CD14-positive monocyte (primary cell): ENCODE measurements around the gene KIRREL3. TPM values are rescaled to one million over a fixed set of nuclear protein-coding genes. Genes with fewer than 3 reads are reported as not detected.

ENCODE experiments used
- DNase-seq, 3 donors: peaks; one replicate each; pipeline ENCODE4 v3.0.0-alpha.2; 2011 to 2022
- H2AFZ ChIP-seq: 2 replicates; pipeline ENCODE4 v1.6.0; 2012; ENCODE audit warnings: mild to moderate bottlenecking, low read depth, low read length, inconsistent platforms; ENCODE audit not compliant: insufficient read depth, poor library complexity, severe bottlenecking
- H3K27ac ChIP-seq, 2 donors: 1 replicate in 1 of 2; 2 replicates in 1 of 2; pipeline ENCODE4 v1.5.1; 2012 to 2013; ENCODE audit warnings: low read length in 2 of 2, control low read depth in 1 of 2, inconsistent platforms in 1 of 2, low read depth in 1 of 2, mild to moderate bottlenecking in 1 of 2
- H3K27me3 ChIP-seq, 2 donors: one replicate each; pipeline versions ENCODE4 v1.6.0 to v1.6.1; 2011 to 2013; ENCODE audit warnings: low read length in 2 of 2; ENCODE audit not compliant: control insufficient read depth in 2 of 2, insufficient read depth in 2 of 2
- H3K36me3 ChIP-seq, 2 donors: replicated peaks in 1 of 2; 1 replicate in 1 of 2; 2 replicates in 1 of 2; pipeline versions ENCODE4 v1.5.1 to v1.6.1; 2012 to 2013; ENCODE audit warnings: low read length in 2 of 2, control low read depth in 1 of 2, inconsistent platforms in 1 of 2, mild to moderate bottlenecking in 1 of 2; ENCODE audit not compliant: insufficient read depth in 2 of 2, control insufficient read depth in 1 of 2
- H3K4me1 ChIP-seq, 2 donors: 1 replicate in 1 of 2; 2 replicates in 1 of 2; pipeline versions ENCODE4 v1.5.1 to v1.6.1; 2012 to 2013; ENCODE audit warnings: low read length in 2 of 2, control low read depth in 1 of 2, inconsistent platforms in 1 of 2, mild to moderate bottlenecking in 1 of 2, moderate library complexity in 1 of 2; ENCODE audit not compliant: insufficient read depth in 2 of 2, control insufficient read depth in 1 of 2
- H3K4me2 ChIP-seq: replicated peaks from 2 replicates; pipeline ENCODE3; 2012; ENCODE audit warnings: low read length, moderate library complexity, mild to moderate bottlenecking; ENCODE audit not compliant: poor library complexity, severe bottlenecking; ENCODE audit errors: extremely low read depth
- H3K4me3 ChIP-seq, 3 experiments: fragments of 200-600 bp in 1 of 3; sonication (generic) in 1 of 3; replicated peaks in 1 of 3; 1 replicate in 2 of 3; 2 replicates in 1 of 3; pipeline ENCODE4 v1.5.1; 2011 to 2013; ENCODE audit warnings: low read length in 3 of 3, mild to moderate bottlenecking in 3 of 3, control low read depth in 2 of 3, low read depth in 2 of 3, inconsistent platforms in 1 of 3, moderate library complexity in 1 of 3
- H3K79me2 ChIP-seq: 2 replicates; pipeline ENCODE4 v1.6.0; 2012; ENCODE audit warnings: mild to moderate bottlenecking, control low read depth, inconsistent platforms, low read length, moderate library complexity; ENCODE audit not compliant: insufficient read depth
- H3K9ac ChIP-seq: 2 replicates; pipeline ENCODE4 v1.6.0; 2017; ENCODE audit warnings: low read length, mild to moderate bottlenecking; ENCODE audit not compliant: insufficient read depth, poor library complexity, severe bottlenecking
- H3K9me3 ChIP-seq, 2 donors: replicated peaks in 1 of 2; 1 replicate in 1 of 2; 2 replicates in 1 of 2; pipeline versions ENCODE4 v1.5.1 to v1.6.1; 2012 to 2013; ENCODE audit warnings: low read length in 2 of 2, control low read depth in 1 of 2; ENCODE audit not compliant: control insufficient read depth in 1 of 2, insufficient read depth in 1 of 2
- H4K20me1 ChIP-seq: 2 replicates; pipeline ENCODE4 v1.6.0; 2012; ENCODE audit warnings: mild to moderate bottlenecking, low read length, control low read depth, moderate library complexity; ENCODE audit not compliant: insufficient read depth
- H3K27ac Mint-ChIP-seq, 7 donors: one replicate each; pipeline ENCODE4 v1.8.0; 2020; ENCODE audit warnings: mild to moderate bottlenecking in 7 of 7, mixed read lengths in 7 of 7, moderate library complexity in 6 of 7, inconsistent platforms in 2 of 7
- H3K27me3 Mint-ChIP-seq, 3 donors: one replicate each; pipeline ENCODE4 v1.8.0; 2021 to 2022; ENCODE audit warnings: low read depth in 3 of 3, mild to moderate bottlenecking in 3 of 3, mixed read lengths in 3 of 3, moderate library complexity in 3 of 3, inconsistent platforms in 1 of 3
- H3K36me3 Mint-ChIP-seq, 2 donors: one replicate each; pipeline ENCODE4 v1.8.0; 2020; ENCODE audit warnings: mixed read lengths in 2 of 2, inconsistent platforms in 1 of 2, mild to moderate bottlenecking in 1 of 2
- H3K4me1 Mint-ChIP-seq: one replicate; pipeline ENCODE4 v1.8.0; 2020; ENCODE audit warnings: mild to moderate bottlenecking, mixed read lengths
- H3K4me3 Mint-ChIP-seq, 2 donors: one replicate each; pipeline ENCODE4 v1.8.0; 2020; ENCODE audit warnings: mild to moderate bottlenecking in 2 of 2, mixed read lengths in 2 of 2, moderate library complexity in 1 of 2
- H3K9me3 Mint-ChIP-seq, 7 donors: one replicate each; pipeline ENCODE4 v1.8.0; 2020 to 2022; ENCODE audit warnings: mixed read lengths in 7 of 7, mild to moderate bottlenecking in 6 of 7, moderate library complexity in 6 of 7, inconsistent platforms in 2 of 7
- CTCF ChIP-seq: fragments of 200-600 bp; IDR thresholded peaks from one replicate; pipeline ENCODE4 v1.8.0; 2022; ENCODE audit warnings: antibody characterized with exemption, mild to moderate bottlenecking
- WGBS: methylation state at CpG from one replicate; pipeline ENCODE4 v1.1.5; 2013; ENCODE audit warnings: missing lambda C conversion rate; ENCODE audit not compliant: insufficient coverage; 5-methylcytosine and 5-hydroxymethylcytosine counted together
- intact Hi-C, 2 donors: fragments of 100-400 bp; cut with micrococcal nuclease; formaldehyde crosslinking; loops; one replicate each; pipeline versions ENCODE4 v1.15.0 to v1.15.1; 2023
- polyA plus RNA-seq, 3 donors: library from polyadenylated mRNA; depleted of rRNA in 1 of 3; unstranded in 2 of 3; stranded (reverse) in 1 of 3; fragments of 300-500 nt in 2 of 3; fragments of >200 nt in 1 of 3; fragmentation: Illumina TruSeq in 2 of 3; gene quantifications; 1 replicate in 2 of 3; 2 replicates in 1 of 3; pipeline ENCODE4 v1.2.3, GENCODE V29; 2012 to 2021

KIRREL3 gene
- polyA plus RNA-seq, 3 donors, result not detected

DNA sequence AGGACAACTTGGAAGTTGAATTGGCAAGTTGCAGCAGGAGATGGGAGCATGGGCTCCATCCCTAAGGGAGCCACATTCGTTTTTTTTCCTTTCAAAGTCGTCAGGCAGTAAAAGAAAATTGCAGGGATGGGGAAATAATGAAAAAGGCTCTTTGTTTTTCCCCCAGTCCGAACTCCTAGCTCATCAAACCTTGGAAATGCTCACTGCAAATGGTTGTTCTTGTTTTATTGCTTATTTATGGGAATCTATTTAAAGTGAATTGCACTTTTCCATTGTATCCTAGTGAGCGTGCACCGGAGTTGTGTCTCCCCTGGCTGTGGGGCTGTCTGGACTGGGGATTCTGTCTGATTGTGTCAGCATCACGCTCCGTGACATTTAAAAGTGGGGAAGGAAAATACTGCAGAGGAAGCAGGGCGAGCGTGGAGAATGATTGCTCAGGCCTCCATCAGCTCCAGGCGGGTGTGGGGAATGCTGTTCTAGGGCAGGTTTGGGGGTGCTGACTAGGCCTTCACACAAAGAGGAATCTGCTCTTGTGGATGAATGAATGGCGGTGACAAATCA is 306.4 kb downstream of the KIRREL3 start:
- Mint-ChIP-seq H3K9me3 (no peaks in the 10 kb centered on the region), H3K27ac (no peak overlapping the region), H3K4me1 (no peaks in the 10 kb centered on the region), H3K36me3 (no peaks in the 10 kb centered on the region), H3K4me3 (no peak overlapping the region), H3K27me3 (peaks cover 0 to 6% (median 2%) of the 10 kb centered on the region in 3 donors)
- Histone ChIP-seq H2AFZ (no peak overlapping the region), H3K36me3 (no peaks in the 10 kb centered on the region), H3K4me3 (no peak overlapping the region), H3K9ac (no peak overlapping the region), H3K79me2 (no peaks in the 10 kb centered on the region), H4K20me1 (no peaks in the 10 kb centered on the region), H3K4me1 (no peaks in the 10 kb centered on the region), H3K27ac (no peak overlapping the region), H3K27me3 (no peaks in the 10 kb centered on the region), H3K4me2 (no peak overlapping the region), H3K9me3 (no peaks in the 10 kb centered on the region)
- no peak for DNase-seq
- 67% methylated on average over 2 of the region's 11 CpGs for WGBS
- intact Hi-C loops, result no loop called here
- no peak for TF ChIP-seq CTCF

- H3K4me1 ChIP-seq, result no peaks in the 10 kb centered on the region
- no peak overlapping the region for H3K27ac Mint-ChIP-seq
- H3K27me3 ChIP-seq, result no peaks in the 10 kb centered on the region
- no peak overlapping the region for H3K9ac ChIP-seq
- intact Hi-C loops, result no loop called here
- no peaks in the 10 kb centered on the region for H3K79me2 ChIP-seq
- WGBS, result 90% methylated on average over 2 of the region's 2 CpGs
- no peak overlapping the region for H3K27ac ChIP-seq
- no peaks in the 10 kb centered on the region for H4K20me1 ChIP-seq
- H3K4me2 ChIP-seq, result no peak overlapping the region
- no peak for DNase-seq
- H3K9me3 Mint-ChIP-seq, result no peaks in the 10 kb centered on the region
- TF ChIP-seq CTCF, result no peak
- H3K9me3 ChIP-seq, result no peaks in the 10 kb centered on the region
- H3K4me1 Mint-ChIP-seq, result no peaks in the 10 kb centered on the region
- H3K36me3 ChIP-seq, result no peaks in the 10 kb centered on the region
- no peak overlapping the region for H3K4me3 ChIP-seq
- no peak overlapping the region for H2AFZ ChIP-seq
- H3K27me3 Mint-ChIP-seq, result peaks cover 2 to 4% (median 2%) of the 10 kb centered on the region in 3 donors
- no peaks in the 10 kb centered on the region for H3K36me3 Mint-ChIP-seq
- H3K4me3 Mint-ChIP-seq, result no peak overlapping the region
These were observed 313.1 kb downstream of the KIRREL3 start for GRCh38 chr11:126687477-126687876.
